ENCODE results near the gene NPLOC4. TPM values are rescaled to one million over a fixed set of nuclear protein-coding genes. Genes with fewer than 3 reads are reported as not detected.

Gene NPLOC4
- total RNA-seq, 2 experiments from 2014 or later: 75.9 to 87.7 TPM

- ChIA-PET CTCF (interaction anchor here (1.0 to 1.6 kb wide), 2 partner anchors 20 to 40 kb away, joined by 3 to 6 read pairs; no protein-coding TSS in a partner anchor), POLR2A (interaction anchor here (2.1 kb wide), 1 partner anchor 9 kb away, joined by 7 read pairs; the partner anchor contains the start of gene FAAP100)
- Mint-ChIP-seq H3K4me1 (ENCODE audit: low read depth) (peaks cover 3% of the 10 kb centered on the region), H3K27ac (no peak overlapping the region), H3K4me3 (no peak overlapping the region), H3K9me3 (no peaks in the 10 kb centered on the region), H3K27me3 (no peaks in the 10 kb centered on the region), H3K36me3 (ENCODE audit: low read depth) (peaks cover 20% of the 10 kb centered on the region)
- DNase-seq (no peak), ATAC-seq (no peak)
- TF ChIP-seq, protein P1, sequence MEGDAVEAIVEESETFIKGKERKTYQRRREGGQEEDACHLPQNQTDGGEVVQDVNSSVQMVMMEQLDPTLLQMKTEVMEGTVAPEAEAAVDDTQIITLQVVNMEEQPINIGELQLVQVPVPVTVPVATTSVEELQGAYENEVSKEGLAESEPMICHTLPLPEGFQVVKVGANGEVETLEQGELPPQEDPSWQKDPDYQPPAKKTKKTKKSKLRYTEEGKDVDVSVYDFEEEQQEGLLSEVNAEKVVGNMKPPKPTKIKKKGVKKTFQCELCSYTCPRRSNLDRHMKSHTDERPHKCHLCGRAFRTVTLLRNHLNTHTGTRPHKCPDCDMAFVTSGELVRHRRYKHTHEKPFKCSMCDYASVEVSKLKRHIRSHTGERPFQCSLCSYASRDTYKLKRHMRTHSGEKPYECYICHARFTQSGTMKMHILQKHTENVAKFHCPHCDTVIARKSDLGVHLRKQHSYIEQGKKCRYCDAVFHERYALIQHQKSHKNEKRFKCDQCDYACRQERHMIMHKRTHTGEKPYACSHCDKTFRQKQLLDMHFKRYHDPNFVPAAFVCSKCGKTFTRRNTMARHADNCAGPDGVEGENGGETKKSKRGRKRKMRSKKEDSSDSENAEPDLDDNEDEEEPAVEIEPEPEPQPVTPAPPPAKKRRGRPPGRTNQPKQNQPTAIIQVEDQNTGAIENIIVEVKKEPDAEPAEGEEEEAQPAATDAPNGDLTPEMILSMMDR (IDR thresholded peaks at IDR 0.05): no peak
- intact Hi-C loops (cut with micrococcal nuclease): no loop called here
These were observed 75.4 kb downstream of the NPLOC4 start for GRCh38 chr17:81561494-81561885.

DNA sequence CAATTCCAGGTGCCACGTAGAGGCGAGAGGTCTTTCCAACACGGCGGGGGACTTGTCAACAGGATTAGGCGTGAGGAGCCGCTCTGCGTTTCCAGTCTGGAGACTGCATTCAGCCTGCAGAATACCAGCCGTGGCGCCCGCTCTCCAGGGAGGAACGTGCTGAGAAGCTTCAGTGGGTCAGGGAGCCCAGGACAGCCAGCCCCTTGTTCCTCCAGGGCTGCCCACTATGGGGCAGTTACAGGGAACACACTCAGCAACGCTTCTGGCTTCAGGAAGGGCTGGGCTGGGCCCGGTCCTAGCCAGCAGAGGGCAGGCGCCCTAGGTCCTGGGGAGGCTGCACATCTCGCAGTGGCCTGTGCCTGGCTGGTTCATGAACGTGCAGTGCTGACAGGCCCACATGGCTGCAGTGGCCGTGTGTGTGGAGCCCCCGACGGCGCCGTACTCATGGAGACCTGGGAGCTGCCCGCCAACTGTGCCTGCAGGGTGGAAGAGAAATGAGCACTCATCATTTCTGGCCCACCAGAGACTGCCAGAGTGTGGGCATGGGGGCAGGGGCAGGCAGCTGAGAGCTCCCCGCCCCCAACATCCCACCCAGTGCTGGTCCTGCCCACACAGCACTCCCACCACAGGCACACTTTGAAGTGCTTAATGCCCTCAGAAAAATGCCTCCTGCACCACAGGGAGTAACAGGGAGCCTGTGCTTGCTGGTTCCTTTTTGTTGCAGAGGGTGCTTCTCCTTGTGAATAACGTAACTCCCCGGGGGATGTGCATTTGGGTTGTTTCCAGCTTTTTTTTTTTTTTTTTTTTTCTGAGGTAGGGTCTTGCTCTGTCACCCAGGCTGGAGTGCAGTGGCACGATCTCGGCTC is 77.7 kb downstream of the NPLOC4 start:
- DNase-seq (no peak), ATAC-seq (no peak)
- H3K36me3 Mint-ChIP-seq (ENCODE audit: low read depth): peaks cover 12% of the 10 kb centered on the region
- no peak overlapping the region for H3K27ac Mint-ChIP-seq
- intact Hi-C loops (cut with micrococcal nuclease): no loop called here
- CTCF ChIA-PET: interaction anchor here (0.8 kb wide), 1 partner anchor 42 kb away, joined by 3 read pairs; no protein-coding TSS in a partner anchor
- H3K4me1 Mint-ChIP-seq (ENCODE audit: low read depth): peaks cover 8% of the 10 kb centered on the region
- H3K27me3 Mint-ChIP-seq: no peaks in the 10 kb centered on the region
- POLR2A ChIA-PET: no interaction called here
- no peaks in the 10 kb centered on the region for H3K9me3 Mint-ChIP-seq
- TF ChIP-seq, protein P1 (IDR thresholded peaks at IDR 0.05): no peak
- no peak overlapping the region for H3K4me3 Mint-ChIP-seq

DNA sequence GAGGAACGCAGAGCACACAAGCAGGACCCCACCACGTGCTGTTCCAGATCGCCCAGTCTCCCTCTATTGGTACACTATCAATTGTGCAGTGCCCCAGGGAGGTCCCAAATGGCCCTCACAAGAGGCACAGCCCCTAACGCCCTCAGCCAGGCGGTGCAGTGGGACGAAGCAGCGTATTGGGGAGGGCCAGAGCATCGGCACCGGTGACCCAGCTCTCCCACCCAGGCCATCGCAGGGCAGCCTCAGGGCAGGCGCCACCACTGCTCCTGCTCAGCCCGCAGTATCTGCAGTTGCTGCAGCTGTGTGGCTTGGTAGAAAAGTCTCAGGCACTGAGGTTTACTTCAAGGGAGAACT is 78.8 kb downstream of the NPLOC4 start:
- H3K27me3 Mint-ChIP-seq: no peaks in the 10 kb centered on the region
- DNase-seq (no peak), ATAC-seq (no peak)
- no peak overlapping the region for H3K27ac Mint-ChIP-seq
- H3K4me3 Mint-ChIP-seq: no peak overlapping the region
- intact Hi-C loops (cut with micrococcal nuclease): no loop called here
- no peaks in the 10 kb centered on the region for H3K9me3 Mint-ChIP-seq
- TF ChIP-seq, protein P1 (IDR thresholded peaks at IDR 0.05): no peak
- H3K36me3 Mint-ChIP-seq (ENCODE audit: low read depth): peaks cover 16% of the 10 kb centered on the region
- H3K4me1 Mint-ChIP-seq (ENCODE audit: low read depth): peaks cover 17% of the 10 kb centered on the region
- POLR2A ChIA-PET: no interaction called here
- CTCF ChIA-PET: no interaction called here

- no peak for ATAC-seq
- H3K4me3 Mint-ChIP-seq: no peak overlapping the region
- ChIA-PET POLR2A (interaction anchor here (0.6 to 0.9 kb wide), 2 partner anchors 17 to 466 kb away, joined by 3 read pairs; no protein-coding TSS in a partner anchor), CTCF (no interaction called here)
- H3K4me1 Mint-ChIP-seq (ENCODE audit: low read depth): peaks cover 17% of the 10 kb centered on the region
- TF ChIP-seq, protein P1 (IDR thresholded peaks at IDR 0.05): no peak
- H3K9me3 Mint-ChIP-seq: no peaks in the 10 kb centered on the region
- no peaks in the 10 kb centered on the region for H3K27me3 Mint-ChIP-seq
- no peak for DNase-seq
- peaks cover 16% of the 10 kb centered on the region for H3K36me3 Mint-ChIP-seq (ENCODE audit: low read depth)
- H3K27ac Mint-ChIP-seq: no peak overlapping the region
- intact Hi-C loops (cut with micrococcal nuclease): no loop called here
These were observed 79.4 kb downstream of the NPLOC4 start for GRCh38 chr17:81557276-81558114.

Data from activated CD8-positive, alpha-beta T cell treated with anti-CD3 and anti-CD28 coated beads for 36 hours (primary cell).